Astrocyte (in vitro differentiated cells and primary cell): ENCODE results near the gene SLC24A4. TPM values are rescaled to one million over a fixed set of nuclear protein-coding genes. Genes with fewer than 3 reads are reported as not detected.

ENCODE experiments used
- DNase-seq: peaks from one replicate; pipeline ENCODE4 v3.0.0-alpha.2; 2010; ENCODE audit warnings: low read depth
- FAIRE-seq: peaks from 2 replicates; lab custom pipeline; 2011; peaks lifted over from hg19 to GRCh38; lab: Jason Lieb, UNC
- H2AFZ ChIP-seq: 2 replicates; pipeline ENCODE4 v1.6.0; 2012; ENCODE audit warnings: low read depth, low read length, inconsistent platforms
- H3K27ac ChIP-seq: 2 replicates; pipeline ENCODE4 v1.5.1; 2011; ENCODE audit warnings: low read depth, low read length, inconsistent platforms
- H3K27me3 ChIP-seq: 2 replicates; pipeline ENCODE4 v1.6.0; 2011; ENCODE audit warnings: low read length, inconsistent platforms; ENCODE audit not compliant: insufficient read depth
- H3K36me3 ChIP-seq: 2 replicates; pipeline ENCODE4 v1.5.1; 2011; ENCODE audit warnings: low read length, inconsistent platforms; ENCODE audit not compliant: insufficient read depth
- H3K4me1 ChIP-seq: 2 replicates; pipeline ENCODE4 v1.5.1; 2011; ENCODE audit warnings: low read length, inconsistent platforms; ENCODE audit not compliant: insufficient read depth
- H3K4me2 ChIP-seq: 2 replicates; pipeline ENCODE4 v1.6.0; 2012; ENCODE audit warnings: low read length, inconsistent platforms
- H3K4me3 ChIP-seq: 2 replicates; pipeline ENCODE4 v1.5.1; 2011; ENCODE audit warnings: low read depth, mild to moderate bottlenecking, low read length, inconsistent platforms; ENCODE audit not compliant: insufficient read depth
- H3K79me2 ChIP-seq: 2 replicates; pipeline ENCODE4 v1.6.0; 2012; ENCODE audit warnings: mild to moderate bottlenecking, low read length, inconsistent platforms; ENCODE audit not compliant: insufficient read depth
- H3K9ac ChIP-seq: 2 replicates; pipeline ENCODE4 v1.6.0; 2012; ENCODE audit warnings: mild to moderate bottlenecking, low read length, inconsistent platforms
- H3K9me3 ChIP-seq: 2 replicates; pipeline ENCODE4 v1.5.1; 2012; ENCODE audit warnings: low read depth, mild to moderate bottlenecking, low read length, inconsistent platforms; ENCODE audit not compliant: insufficient read depth
- H4K20me1 ChIP-seq: 2 replicates; pipeline ENCODE4 v1.6.0; 2012; ENCODE audit warnings: low read length, inconsistent platforms; ENCODE audit not compliant: insufficient read depth
- H3K27ac Mint-ChIP-seq: one replicate; pipeline ENCODE4 v1.8.0; 2021; ENCODE audit warnings: mild to moderate bottlenecking, mixed read lengths; ENCODE audit not compliant: unreplicated experiment
- H3K27me3 Mint-ChIP-seq: one replicate; pipeline ENCODE4 v1.8.0; 2021; ENCODE audit warnings: low read depth, mixed read lengths; ENCODE audit not compliant: unreplicated experiment
- H3K36me3 Mint-ChIP-seq: one replicate; pipeline ENCODE4 v1.8.0; 2021; ENCODE audit warnings: low read depth, mixed read lengths; ENCODE audit not compliant: unreplicated experiment
- H3K4me1 Mint-ChIP-seq: one replicate; pipeline ENCODE4 v1.8.0; 2021; ENCODE audit warnings: low read depth, mixed read lengths; ENCODE audit not compliant: unreplicated experiment
- H3K4me3 Mint-ChIP-seq: one replicate; pipeline ENCODE4 v1.8.0; 2021; ENCODE audit warnings: mild to moderate bottlenecking, moderate library complexity, mixed read lengths; ENCODE audit not compliant: unreplicated experiment
- H3K9me3 Mint-ChIP-seq: one replicate; pipeline ENCODE4 v1.8.0; 2021; ENCODE audit warnings: mild to moderate bottlenecking, mixed read lengths; ENCODE audit not compliant: unreplicated experiment
- EZH2 ChIP-seq: IDR thresholded peaks from 2 replicates; pipeline ENCODE4 v1.6.1; 2012; ENCODE audit warnings: mild to moderate bottlenecking, low read length, inconsistent platforms; ENCODE audit not compliant: insufficient read depth
- total RNA-seq: library from RNA; stranded (reverse); gene quantifications from 2 replicates; pipeline ENCODE4 v1.2.1, GENCODE V29; 2021
- TF ChIP-seq, protein P1 (sequence below): IDR thresholded peaks from 2 replicates; pipeline ENCODE4 v1.5.1; 2011; ENCODE audit warnings: low read depth, mild to moderate bottlenecking, inconsistent platforms, low read length, moderate library complexity; ENCODE audit not compliant: insufficient read depth

SLC24A4 gene
- total RNA-seq, 1 donor from 2014 or later = not detected

GRCh38 chr14:92470215-92470614 is 147.2 kb downstream of the SLC24A4 start:
- Mint-ChIP-seq H3K4me1 (peaks cover 34% of the 10 kb centered on the region), H3K9me3 (peaks cover 7% of the 10 kb centered on the region), H3K27ac (no peak overlapping the region), H3K4me3 (peak overlapping the region; percentile 20), H3K27me3 (no peaks in the 10 kb centered on the region), H3K36me3 (no peaks in the 10 kb centered on the region)
- Histone ChIP-seq H3K27me3 (no peaks in the 10 kb centered on the region), H2AFZ (no peak overlapping the region), H3K4me2 (peak overlapping the region; percentile 37), H3K36me3 (no peaks in the 10 kb centered on the region), H4K20me1 (no peaks in the 10 kb centered on the region), H3K4me3 (no peak overlapping the region), H3K27ac (no peak overlapping the region), H3K9me3 (peaks cover 6% of the 10 kb centered on the region), H3K79me2 (no peaks in the 10 kb centered on the region), H3K9ac (peak overlapping the region; percentile 12), H3K4me1 (peaks cover 14% of the 10 kb centered on the region)
- DNase-seq (peak; percentile 95), FAIRE-seq (peak; percentile 67)
- TF ChIP-seq, protein P1, sequence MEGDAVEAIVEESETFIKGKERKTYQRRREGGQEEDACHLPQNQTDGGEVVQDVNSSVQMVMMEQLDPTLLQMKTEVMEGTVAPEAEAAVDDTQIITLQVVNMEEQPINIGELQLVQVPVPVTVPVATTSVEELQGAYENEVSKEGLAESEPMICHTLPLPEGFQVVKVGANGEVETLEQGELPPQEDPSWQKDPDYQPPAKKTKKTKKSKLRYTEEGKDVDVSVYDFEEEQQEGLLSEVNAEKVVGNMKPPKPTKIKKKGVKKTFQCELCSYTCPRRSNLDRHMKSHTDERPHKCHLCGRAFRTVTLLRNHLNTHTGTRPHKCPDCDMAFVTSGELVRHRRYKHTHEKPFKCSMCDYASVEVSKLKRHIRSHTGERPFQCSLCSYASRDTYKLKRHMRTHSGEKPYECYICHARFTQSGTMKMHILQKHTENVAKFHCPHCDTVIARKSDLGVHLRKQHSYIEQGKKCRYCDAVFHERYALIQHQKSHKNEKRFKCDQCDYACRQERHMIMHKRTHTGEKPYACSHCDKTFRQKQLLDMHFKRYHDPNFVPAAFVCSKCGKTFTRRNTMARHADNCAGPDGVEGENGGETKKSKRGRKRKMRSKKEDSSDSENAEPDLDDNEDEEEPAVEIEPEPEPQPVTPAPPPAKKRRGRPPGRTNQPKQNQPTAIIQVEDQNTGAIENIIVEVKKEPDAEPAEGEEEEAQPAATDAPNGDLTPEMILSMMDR = no peak

GRCh38 chr14:92470811-92471210 is 147.8 kb downstream of the SLC24A4 start:
- H3K27ac ChIP-seq = peak overlapping the region; percentile 19
- H3K9me3 ChIP-seq = peaks cover 6% of the 10 kb centered on the region
- Mint-ChIP-seq H3K9me3 (peaks cover 7% of the 10 kb centered on the region), H3K36me3 (no peaks in the 10 kb centered on the region), H3K4me1 (peaks cover 34% of the 10 kb centered on the region), H3K27me3 (no peaks in the 10 kb centered on the region), H3K4me3 (peak overlapping the region; percentile 20), H3K27ac (peak overlapping the region; percentile 53)
- peak; percentile 4 for DNase-seq
- H3K79me2 ChIP-seq = no peaks in the 10 kb centered on the region
- no peak overlapping the region for H3K9ac ChIP-seq
- H4K20me1 ChIP-seq = no peaks in the 10 kb centered on the region
- no peaks in the 10 kb centered on the region for H3K27me3 ChIP-seq
- H3K4me2 ChIP-seq = no peak overlapping the region
- no peak overlapping the region for H2AFZ ChIP-seq
- peaks cover 14% of the 10 kb centered on the region for H3K4me1 ChIP-seq
- no peaks in the 10 kb centered on the region for H3K36me3 ChIP-seq
- FAIRE-seq = no peak
- no peak for TF ChIP-seq EZH2
- TF ChIP-seq, protein P1 = no peak
- H3K4me3 ChIP-seq = no peak overlapping the region

DNA sequence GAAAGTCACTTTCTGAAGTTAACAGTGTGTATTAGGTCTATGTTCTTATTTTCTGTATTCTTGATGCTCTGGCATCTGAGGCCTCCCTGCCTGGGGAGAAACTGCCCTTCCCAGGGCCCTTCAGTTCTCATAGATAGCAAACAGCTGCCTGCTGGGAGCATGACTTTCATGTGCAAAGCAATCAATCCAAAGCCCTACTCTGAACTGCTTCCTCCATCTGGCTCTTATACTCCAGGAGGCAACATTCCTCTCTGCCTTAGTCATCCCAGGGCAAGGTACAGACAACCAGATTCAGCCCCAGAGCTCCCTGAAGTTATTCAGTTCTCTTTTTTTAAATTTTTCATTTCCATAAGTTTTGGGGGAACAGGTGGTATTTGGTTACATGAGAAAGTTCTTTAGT is 149.0 kb downstream of the SLC24A4 start:
- H3K9ac ChIP-seq = no peak overlapping the region
- peak overlapping the region; percentile 55 for H3K27ac ChIP-seq
- H3K36me3 Mint-ChIP-seq = no peaks in the 10 kb centered on the region
- peak overlapping the region; percentile 27 for H3K4me2 ChIP-seq
- H4K20me1 ChIP-seq = no peaks in the 10 kb centered on the region
- FAIRE-seq = no peak
- no peaks in the 10 kb centered on the region for H3K27me3 ChIP-seq
- peaks cover 14% of the 10 kb centered on the region for H3K4me1 ChIP-seq
- no peaks in the 10 kb centered on the region for H3K36me3 ChIP-seq
- peaks cover 34% of the 10 kb centered on the region for H3K4me1 Mint-ChIP-seq
- H3K79me2 ChIP-seq = no peaks in the 10 kb centered on the region
- peak overlapping the region; percentile 69 for H3K27ac Mint-ChIP-seq
- no peak overlapping the region for H2AFZ ChIP-seq
- peak; percentile 92 for DNase-seq
- H3K27me3 Mint-ChIP-seq = no peaks in the 10 kb centered on the region
- no peak overlapping the region for H3K4me3 Mint-ChIP-seq
- TF ChIP-seq EZH2 = no peak
- H3K9me3 Mint-ChIP-seq = peaks cover 7% of the 10 kb centered on the region
- H3K4me3 ChIP-seq = no peak overlapping the region
- H3K9me3 ChIP-seq = peaks cover 2% of the 10 kb centered on the region
